Measurements from ENCODE around the gene SLC22A14.
"Not testable (repeated sequence)": the region's sequence is repeated elsewhere in the genome, so short reads cannot be mapped to it uniquely, and the experiment has no call there.

Gene SLC22A14

GRCh38 chr3:38281895-38282686, at the start of gene SLC22A14:
Gene SLC22A14, plus strand, starts transcription at chr3:38282294. Its CDS starts 23,733 bp downstream, at chr3:38306027.
- in situ Hi-C loops (cut with HindIII; ENCODE audit: low sequenced_read_pairs) = no loop called here

- in situ Hi-C loops (cut with HindIII; ENCODE audit: low sequenced_read_pairs) = no loop called here
Observed at GRCh38 chr3:38232701-38233100, 49.4 kb upstream of the SLC22A14 start.

GRCh38 chr3:38235466-38235865, 46.6 kb upstream of the SLC22A14 start:
- in situ Hi-C loops (cut with HindIII; ENCODE audit: low sequenced_read_pairs) = no loop called here

- in situ Hi-C loops (cut with HindIII; ENCODE audit: low sequenced_read_pairs) = no loop called here
Observed at GRCh38 chr3:38238416-38239008, 43.6 kb upstream of the SLC22A14 start.

GRCh38 chr3:38242812-38243211, 39.3 kb upstream of the SLC22A14 start:
- in situ Hi-C loops (cut with HindIII; ENCODE audit: low sequenced_read_pairs) = not testable (repeated sequence)

- in situ Hi-C loops (cut with HindIII; ENCODE audit: low sequenced_read_pairs) = no loop called here
Observed at GRCh38 chr3:38245930-38246329, 36.2 kb upstream of the SLC22A14 start.

- in situ Hi-C loops (cut with HindIII; ENCODE audit: low sequenced_read_pairs) = no loop called here
Observed at GRCh38 chr3:38247366-38248035, 34.6 kb upstream of the SLC22A14 start.

GRCh38 chr3:38250198-38250597, 31.9 kb upstream of the SLC22A14 start:
- in situ Hi-C loops (cut with HindIII; ENCODE audit: low sequenced_read_pairs) = no loop called here

- in situ Hi-C loops (cut with HindIII; ENCODE audit: low sequenced_read_pairs) = no loop called here
Observed at GRCh38 chr3:38251197-38251596, 30.9 kb upstream of the SLC22A14 start.

- in situ Hi-C loops (cut with HindIII; ENCODE audit: low sequenced_read_pairs) = no loop called here
Observed at GRCh38 chr3:38253704-38254103, 28.4 kb upstream of the SLC22A14 start.

GRCh38 chr3:38254872-38255271, 27.2 kb upstream of the SLC22A14 start:
- in situ Hi-C loops (cut with HindIII; ENCODE audit: low sequenced_read_pairs) = no loop called here

- in situ Hi-C loops (cut with HindIII; ENCODE audit: low sequenced_read_pairs) = no loop called here
Observed at GRCh38 chr3:38255627-38256026, 26.5 kb upstream of the SLC22A14 start.

- in situ Hi-C loops (cut with HindIII; ENCODE audit: low sequenced_read_pairs) = no loop called here
Observed at GRCh38 chr3:38257583-38257982, 24.5 kb upstream of the SLC22A14 start.

GRCh38 chr3:38260474-38260873, 21.6 kb upstream of the SLC22A14 start:
- in situ Hi-C loops (cut with HindIII; ENCODE audit: low sequenced_read_pairs) = no loop called here

- in situ Hi-C loops (cut with HindIII; ENCODE audit: low sequenced_read_pairs) = no loop called here
Observed at GRCh38 chr3:38264353-38264771, 17.7 kb upstream of the SLC22A14 start.

- in situ Hi-C loops (cut with HindIII; ENCODE audit: low sequenced_read_pairs) = no loop called here
Observed at GRCh38 chr3:38264779-38265178, 17.3 kb upstream of the SLC22A14 start.

- in situ Hi-C loops (cut with HindIII; ENCODE audit: low sequenced_read_pairs) = no loop called here
Observed at GRCh38 chr3:38265604-38266307, 16.3 kb upstream of the SLC22A14 start, which contains the start of gene SLC22A13. Gene SLC22A13, plus strand, starts transcription at chr3:38265812. Its CDS starts 49 bp downstream, at chr3:38265861.

GRCh38 chr3:38266810-38267209, 15.3 kb upstream of the SLC22A14 start:
- in situ Hi-C loops (cut with HindIII; ENCODE audit: low sequenced_read_pairs) = no loop called here

GRCh38 chr3:38267662-38268061, 14.4 kb upstream of the SLC22A14 start:
- in situ Hi-C loops (cut with HindIII; ENCODE audit: low sequenced_read_pairs) = no loop called here

- in situ Hi-C loops (cut with HindIII; ENCODE audit: low sequenced_read_pairs) = no loop called here
Observed at GRCh38 chr3:38268087-38268486, 14.0 kb upstream of the SLC22A14 start.

GRCh38 chr3:38268522-38268921, 13.6 kb upstream of the SLC22A14 start:
- in situ Hi-C loops (cut with HindIII; ENCODE audit: low sequenced_read_pairs) = no loop called here

Data from DLD1 (cell line).